ENCODE results near the gene DVL2.

- TF ChIP-seq CTCF (conservative IDR thresholded peaks at IDR 0.05; ENCODE audit: low read depth, low read length) (no peak), EZH2 (IDR thresholded peaks at IDR 0.05; ENCODE audit: borderline replicate concordance, low read depth, low read length, poor library complexity, severe bottlenecking) (no peak)
Measured at GRCh38 chr17:7217113-7217987, 17.0 kb downstream of the DVL2 start.
